HG02588 (cell line): ENCODE data around the gene ZFYVE21.

Source experiments
- ATAC-seq: cut with Tn5 transposase; IDR thresholded peaks from one replicate; pipeline ENCODE4 v1.9.1; 2021; ENCODE audit warnings: mild to moderate bottlenecking, moderate library complexity; ENCODE audit not compliant: unreplicated experiment

The ZFYVE21 gene

GRCh38 chr14:103721334-103722120 is 5.9 kb downstream of the ZFYVE21 start:
- no peak for ATAC-seq

GRCh38 chr14:103723748-103724081 is 8.1 kb downstream of the ZFYVE21 start:
- no peak for ATAC-seq

GRCh38 chr14:103724116-103724515 is 8.5 kb downstream of the ZFYVE21 start:
- no peak for ATAC-seq

- no peak for ATAC-seq
These were observed 9.5 kb downstream of the ZFYVE21 start for GRCh38 chr14:103725001-103725682.

GRCh38 chr14:103725739-103726395 is 10.3 kb downstream of the ZFYVE21 start:
- no peak for ATAC-seq

GRCh38 chr14:103726474-103726873 is 10.9 kb downstream of the ZFYVE21 start:
- ATAC-seq = no peak

GRCh38 chr14:103727313-103727980 is 11.8 kb downstream of the ZFYVE21 start:
- ATAC-seq = no peak

- no peak for ATAC-seq
These were observed 12.5 kb downstream of the ZFYVE21 start for GRCh38 chr14:103728141-103728540.

GRCh38 chr14:103728721-103729120 is 13.1 kb downstream of the ZFYVE21 start:
- no peak for ATAC-seq

GRCh38 chr14:103729496-103730448 is 14.2 kb downstream of the ZFYVE21 start:
- ATAC-seq = no peak

- no peak for ATAC-seq
These were observed 15.0 kb downstream of the ZFYVE21 start for GRCh38 chr14:103730490-103731035.

GRCh38 chr14:103731481-103731880 is 15.9 kb downstream of the ZFYVE21 start:
- no peak for ATAC-seq

GRCh38 chr14:103731916-103732867 is 16.6 kb downstream of the ZFYVE21 start:
- no peak for ATAC-seq

GRCh38 chr14:103732868-103733620 is 17.4 kb downstream of the ZFYVE21 start:
- ATAC-seq = no peak

GRCh38 chr14:103733651-103734050 is 18.0 kb downstream of the ZFYVE21 start:
- ATAC-seq = no peak

- ATAC-seq = no peak
These were observed 18.7 kb downstream of the ZFYVE21 start for GRCh38 chr14:103734081-103734888.

GRCh38 chr14:103735022-103735421 is 19.4 kb downstream of the ZFYVE21 start:
- no peak for ATAC-seq
